Astrocyte (in vitro differentiated cells and primary cell): ENCODE data around the gene BCAS2.

Experiments
- EZH2 ChIP-seq: IDR thresholded peaks from 2 replicates; pipeline ENCODE4 v1.6.1; 2012; ENCODE audit warnings: mild to moderate bottlenecking, low read length, inconsistent platforms; ENCODE audit not compliant: insufficient read depth
- TF ChIP-seq, protein P1 (sequence below): IDR thresholded peaks from 2 replicates; pipeline ENCODE4 v1.5.1; 2011; ENCODE audit warnings: low read depth, mild to moderate bottlenecking, inconsistent platforms, low read length, moderate library complexity; ENCODE audit not compliant: insufficient read depth

GRCh38 chr1:114559356-114559755 is 22.1 kb downstream of the BCAS2 start:
- no peak for TF ChIP-seq EZH2
- TF ChIP-seq, protein P1, sequence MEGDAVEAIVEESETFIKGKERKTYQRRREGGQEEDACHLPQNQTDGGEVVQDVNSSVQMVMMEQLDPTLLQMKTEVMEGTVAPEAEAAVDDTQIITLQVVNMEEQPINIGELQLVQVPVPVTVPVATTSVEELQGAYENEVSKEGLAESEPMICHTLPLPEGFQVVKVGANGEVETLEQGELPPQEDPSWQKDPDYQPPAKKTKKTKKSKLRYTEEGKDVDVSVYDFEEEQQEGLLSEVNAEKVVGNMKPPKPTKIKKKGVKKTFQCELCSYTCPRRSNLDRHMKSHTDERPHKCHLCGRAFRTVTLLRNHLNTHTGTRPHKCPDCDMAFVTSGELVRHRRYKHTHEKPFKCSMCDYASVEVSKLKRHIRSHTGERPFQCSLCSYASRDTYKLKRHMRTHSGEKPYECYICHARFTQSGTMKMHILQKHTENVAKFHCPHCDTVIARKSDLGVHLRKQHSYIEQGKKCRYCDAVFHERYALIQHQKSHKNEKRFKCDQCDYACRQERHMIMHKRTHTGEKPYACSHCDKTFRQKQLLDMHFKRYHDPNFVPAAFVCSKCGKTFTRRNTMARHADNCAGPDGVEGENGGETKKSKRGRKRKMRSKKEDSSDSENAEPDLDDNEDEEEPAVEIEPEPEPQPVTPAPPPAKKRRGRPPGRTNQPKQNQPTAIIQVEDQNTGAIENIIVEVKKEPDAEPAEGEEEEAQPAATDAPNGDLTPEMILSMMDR: no peak
